ENCODE measurements around the gene ADCY5. TPM values are rescaled to one million over a fixed set of nuclear protein-coding genes. Genes with fewer than 3 reads are reported as not detected.

The ADCY5 gene
- total and polyA plus RNA-seq, 2 experiments from 2014 or later: 3.1 to 4.7 TPM

DNA sequence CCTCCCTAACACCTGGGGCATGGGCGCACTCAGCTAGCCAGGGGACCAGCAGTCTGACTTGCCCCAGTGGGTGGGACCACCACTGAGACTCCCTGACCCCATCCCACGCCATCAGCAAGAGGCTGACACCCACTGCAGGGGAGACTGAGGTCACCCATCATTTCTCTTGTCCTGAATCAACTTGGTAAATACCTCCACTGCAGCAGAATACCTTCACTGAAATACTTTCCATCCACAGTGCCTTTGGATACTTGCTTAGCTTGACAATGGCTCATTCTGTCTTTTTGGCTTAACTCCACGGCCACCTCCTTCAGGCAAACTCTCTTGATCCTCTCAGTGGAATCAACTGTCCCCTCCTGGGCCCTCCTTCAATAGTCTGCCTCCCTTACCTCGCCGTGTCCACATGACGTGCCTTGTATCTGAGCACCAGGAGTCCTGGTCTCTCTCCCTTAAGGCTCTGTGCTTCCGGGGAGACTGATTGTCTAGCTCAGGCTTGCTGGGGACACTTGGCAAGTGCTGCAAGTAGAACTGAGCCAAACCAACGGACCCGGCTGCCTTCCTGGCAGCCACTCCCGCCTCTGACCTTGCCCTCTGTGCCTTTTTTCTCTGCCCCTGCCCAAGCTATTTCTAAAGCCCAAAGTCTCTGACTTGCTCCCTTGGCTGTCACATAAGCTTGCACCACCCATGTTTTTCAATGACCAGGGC lies 119.1 kb downstream of the ADCY5 start:
- Histone ChIP-seq H3K9me2 (replicated peaks; ENCODE audit: insufficient read depth) (no peaks in the 10 kb centered on the region), H3K9me3 (ENCODE audit: low read depth) (no peaks in the 10 kb centered on the region), H3K4me3 (no peak overlapping the region), H3K27ac (no peak overlapping the region), H3K27me3 (peaks cover 3% of the 10 kb centered on the region), H2AFZ (no peak overlapping the region), H3K79me2 (no peaks in the 10 kb centered on the region), H3K36me3 (replicated peaks; ENCODE audit: insufficient read depth, low read depth) (no peaks in the 10 kb centered on the region), H3K4me2 (no peak overlapping the region), H4K20me1 (ENCODE audit: insufficient read depth, poor library complexity, severe bottlenecking) (no peaks in the 10 kb centered on the region), H3K4me1 (ENCODE audit: insufficient read depth) (no peaks in the 10 kb centered on the region)
- TF ChIP-seq EZH2 (IDR thresholded peaks at IDR 0.05; ENCODE audit: borderline replicate concordance) (no peak), EZH2phosphoT487 (IDR thresholded peaks at IDR 0.05; ENCODE audit: low read depth, severe bottlenecking, unreplicated experiment) (no peak), CTCF (IDR thresholded peaks at IDR 0.05; ENCODE audit: poor library complexity) (no peak)
- no peak for DNase-seq (ENCODE audit: low spot score)
- 91% methylated on average over 10 of the region's 10 CpGs for WGBS (ENCODE audit: low lambda C conversion rate, missing lambda C conversion rate)

DNA sequence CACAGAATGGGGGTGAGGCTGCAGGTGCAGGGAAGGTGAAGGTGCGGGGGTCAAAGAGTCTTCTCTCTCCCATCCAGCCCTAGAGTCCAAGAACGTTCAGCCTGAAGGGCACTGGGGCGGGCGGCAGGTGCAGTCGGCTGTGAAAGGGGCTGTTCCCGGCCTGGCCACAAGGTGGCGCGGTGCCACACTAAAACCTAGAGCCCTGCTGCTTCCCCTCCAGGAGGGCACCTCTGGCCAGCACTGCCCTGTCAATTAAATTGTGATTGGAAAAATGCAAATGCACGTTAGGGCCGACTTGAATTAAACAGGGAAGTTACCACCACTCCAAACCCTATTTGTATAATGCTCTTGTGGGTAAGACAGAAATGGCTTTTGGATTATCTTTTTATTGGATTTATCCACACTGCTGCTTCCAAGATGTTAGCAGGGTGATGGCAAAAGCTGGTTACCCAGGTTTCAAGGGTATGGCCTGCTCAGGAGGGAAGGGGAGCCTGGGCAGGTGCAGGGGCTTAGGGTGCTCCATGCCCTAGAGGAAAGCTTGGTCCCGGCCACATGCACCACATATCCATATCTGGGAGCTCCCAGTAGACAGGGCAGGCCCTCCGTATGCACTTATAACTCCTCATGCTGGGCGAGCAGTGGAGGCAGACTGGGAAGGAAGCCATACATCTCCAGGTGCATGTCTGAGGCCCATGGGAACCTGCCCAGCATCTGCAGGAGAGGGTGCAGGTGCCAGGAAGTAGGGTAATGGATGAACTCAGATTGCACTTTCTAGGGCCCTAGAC lies 119.8 kb downstream of the ADCY5 start:
- H3K4me1 ChIP-seq (ENCODE audit: insufficient read depth): no peaks in the 10 kb centered on the region
- WGBS (ENCODE audit: low lambda C conversion rate, missing lambda C conversion rate): 28% methylated on average over 13 of the region's 13 CpGs
- peaks cover 3% of the 10 kb centered on the region for H3K27me3 ChIP-seq
- H2AFZ ChIP-seq: no peak overlapping the region
- DNase-seq (ENCODE audit: low spot score): peak; percentile 82
- H4K20me1 ChIP-seq (ENCODE audit: insufficient read depth, poor library complexity, severe bottlenecking): no peaks in the 10 kb centered on the region
- H3K36me3 ChIP-seq (replicated peaks; ENCODE audit: insufficient read depth, low read depth): no peaks in the 10 kb centered on the region
- no peaks in the 10 kb centered on the region for H3K79me2 ChIP-seq
- no peak overlapping the region for H3K4me3 ChIP-seq
- TF ChIP-seq EZH2 (IDR thresholded peaks at IDR 0.05; ENCODE audit: borderline replicate concordance): no peak
- TF ChIP-seq CTCF (IDR thresholded peaks at IDR 0.05; ENCODE audit: poor library complexity): peak; percentile 91
- H3K27ac ChIP-seq: no peak overlapping the region
- no peak overlapping the region for H3K4me2 ChIP-seq
- no peaks in the 10 kb centered on the region for H3K9me3 ChIP-seq (ENCODE audit: low read depth)
- H3K9me2 ChIP-seq (replicated peaks; ENCODE audit: insufficient read depth): no peaks in the 10 kb centered on the region

GRCh38 chr3:123327956-123328850 lies 120.7 kb downstream of the ADCY5 start:
- Histone ChIP-seq H3K9me3 (ENCODE audit: low read depth) (no peaks in the 10 kb centered on the region), H3K9me2 (replicated peaks; ENCODE audit: insufficient read depth) (no peaks in the 10 kb centered on the region), H3K4me3 (no peak overlapping the region), H3K79me2 (no peaks in the 10 kb centered on the region), H4K20me1 (ENCODE audit: insufficient read depth, poor library complexity, severe bottlenecking) (no peaks in the 10 kb centered on the region), H3K4me2 (no peak overlapping the region), H3K4me1 (ENCODE audit: insufficient read depth) (no peaks in the 10 kb centered on the region), H2AFZ (no peak overlapping the region), H3K36me3 (replicated peaks; ENCODE audit: insufficient read depth, low read depth) (no peaks in the 10 kb centered on the region), H3K27me3 (peaks cover 3% of the 10 kb centered on the region), H3K27ac (no peak overlapping the region)
- TF ChIP-seq EZH2phosphoT487 (IDR thresholded peaks at IDR 0.05; ENCODE audit: low read depth, severe bottlenecking, unreplicated experiment) (no peak), EZH2 (IDR thresholded peaks at IDR 0.05; ENCODE audit: borderline replicate concordance) (no peak), CTCF (IDR thresholded peaks at IDR 0.05; ENCODE audit: poor library complexity) (no peak)
- no peak for DNase-seq (ENCODE audit: low spot score)
- WGBS (ENCODE audit: low lambda C conversion rate, missing lambda C conversion rate): 80% methylated on average over 24 of the region's 25 CpGs
